ENCODE measurements around the gene ENTPD3. TPM values are rescaled to one million over a fixed set of nuclear protein-coding genes. Genes with fewer than 3 reads are reported as not detected.

ENTPD3 gene
- total RNA-seq, 1 experiment from 2014 or later: not detected

GRCh38 chr3:40404591-40405198, 17.7 kb downstream of the ENTPD3 start:
- Histone ChIP-seq H2AFZ (ENCODE audit: low read length) (no peak overlapping the region), H3K18ac (ENCODE audit: insufficient read length, low read depth, low read length) (no peak overlapping the region), H3K14ac (ENCODE audit: insufficient read depth, low read length) (no peak overlapping the region), H2BK15ac (ENCODE audit: low read depth, low read length) (no peak overlapping the region), H2BK20ac (ENCODE audit: low read depth, low read length, poor library complexity, severe bottlenecking) (no peak overlapping the region), H3K4ac (ENCODE audit: low read depth, low read length) (no peak overlapping the region), H3K27ac (ENCODE audit: insufficient read length, low read depth, low read length) (no peak overlapping the region), H3K4me1 (ENCODE audit: insufficient read depth, low read length) (no peaks in the 10 kb centered on the region; the same call in 1 of the 2 replicates), H3K9ac (ENCODE audit: extremely low read depth, insufficient read length, low read length) (no peak overlapping the region), H3K23ac (ENCODE audit: insufficient read length, low read depth, low read length) (no peak overlapping the region), H3K56ac (ENCODE audit: insufficient read length, low read depth, low read length) (no peak overlapping the region), H3T11ph (ENCODE audit: low read length) (no peak overlapping the region), H2BK12ac (ENCODE audit: insufficient read length, low read depth, low read length) (no peak overlapping the region), H3K9me3 (ENCODE audit: control insufficient read depth, low read depth, low read length) (no peaks in the 10 kb centered on the region), H3K79me1 (ENCODE audit: insufficient read depth, low read depth, low read length, poor library complexity, severe bottlenecking) (no peaks in the 10 kb centered on the region), H4K5ac (ENCODE audit: insufficient read length, low read depth, low read length) (no peak overlapping the region), H3K23me2 (ENCODE audit: insufficient read length, low read depth, low read length, poor library complexity, severe bottlenecking) (no peaks in the 10 kb centered on the region), H3K4me2 (ENCODE audit: insufficient read depth, insufficient read length, low read length) (no peak overlapping the region), H4K91ac (ENCODE audit: insufficient read length, low read depth, low read length) (no peak overlapping the region), H2BK120ac (ENCODE audit: low read depth, low read length, poor library complexity, severe bottlenecking) (no peak overlapping the region), H2BK5ac (ENCODE audit: insufficient read length, low read length) (no peak overlapping the region), H3K27me3 (ENCODE audit: insufficient read depth, low read length) (no peaks in the 10 kb centered on the region), H3K79me2 (ENCODE audit: insufficient read depth, low read length) (no peaks in the 10 kb centered on the region), H4K8ac (replicated peaks; ENCODE audit: insufficient read length, low read depth, low read length) (no peak overlapping the region), H2AK5ac (ENCODE audit: insufficient read length, low read length) (no peak overlapping the region), H4K20me1 (ENCODE audit: control insufficient read depth, insufficient read depth, insufficient read length) (no peaks in the 10 kb centered on the region)
- WGBS (ENCODE audit: extremely low coverage, insufficient read length, low lambda C conversion rate): no CpG with 5 or more reads among the region's 2 CpGs
- Mint-ChIP-seq H3K9me3 (no peaks in the 10 kb centered on the region), H3K4me1 (0 out of 4 replicates have a peak, but pooled peaks cover 0 to 3% of the 10 kb centered on the region in 2 experiments), H3K27me3 (ENCODE audit: low read depth) (no peaks in the 10 kb centered on the region), H3K27ac (no peak overlapping the region), H3K4me3 (no peak overlapping the region), H3K36me3 (ENCODE audit: insufficient read depth in 1 of 3, low read depth in 3 of 3) (no peaks in the 10 kb centered on the region)
- no peak for DNase-seq
- TF ChIP-seq CTCF (conservative IDR thresholded peaks at IDR 0.05): no peak

Measured in H9 (cell line).